ENCODE data around the gene WDR18. TPM values are rescaled to one million over a fixed set of nuclear protein-coding genes. Genes with fewer than 3 reads are reported as not detected.

Gene WDR18
- polyA plus RNA-seq, 1 experiment, result 44.3 TPM

GRCh38 chr19:1017115-1017905 is 33.2 kb downstream of the WDR18 start:
- no peak for DNase-seq (ENCODE audit: low read depth)
- Histone ChIP-seq H3K36me3 (ENCODE audit: control insufficient read depth, insufficient read depth, low read length) (peaks cover 15% of the 10 kb centered on the region), H3K27me3 (ENCODE audit: control insufficient read depth, insufficient read depth, low read length) (no peaks in the 10 kb centered on the region), H3K4me3 (ENCODE audit: low read depth, low read length) (no peak overlapping the region)
- CTCF ChIA-PET, result interaction anchor here (0.6 to 1.1 kb wide), 2 partner anchors 10 to 48 kb away, joined by 4 read pairs; no protein-coding TSS in a partner anchor
- POLR2A ChIA-PET, result no interaction called here
- TF ChIP-seq CTCF (IDR thresholded peaks at IDR 0.05; ENCODE audit: insufficient read depth, low read depth, low read length), result no peak

- CTCF ChIA-PET, result interaction anchor here (0.9 kb wide), 1 partner anchor 227 kb away, joined by 3 read pairs; no protein-coding TSS in a partner anchor
- TF ChIP-seq CTCF (IDR thresholded peaks at IDR 0.05; ENCODE audit: insufficient read depth, low read depth, low read length), result no peak
- Histone ChIP-seq H3K27me3 (ENCODE audit: control insufficient read depth, insufficient read depth, low read length) (no peaks in the 10 kb centered on the region), H3K4me3 (ENCODE audit: low read depth, low read length) (no peak overlapping the region), H3K36me3 (ENCODE audit: control insufficient read depth, insufficient read depth, low read length) (peaks cover 12% of the 10 kb centered on the region)
- no peak for DNase-seq (ENCODE audit: low read depth)
- POLR2A ChIA-PET, result no interaction called here
These were observed 33.8 kb downstream of the WDR18 start for GRCh38 chr19:1017906-1018305.

- Histone ChIP-seq H3K4me3 (ENCODE audit: low read depth, low read length) (no peak overlapping the region), H3K36me3 (ENCODE audit: control insufficient read depth, insufficient read depth, low read length) (peaks cover 8% of the 10 kb centered on the region), H3K27me3 (ENCODE audit: control insufficient read depth, insufficient read depth, low read length) (no peaks in the 10 kb centered on the region)
- TF ChIP-seq CTCF (IDR thresholded peaks at IDR 0.05; ENCODE audit: insufficient read depth, low read depth, low read length), result no peak
- DNase-seq (ENCODE audit: low read depth), result no peak
- ChIA-PET CTCF (interaction anchor here (0.6 to 1.4 kb wide), 3 partner anchors 35 to 226 kb away, joined by 3 read pairs; partner anchors contain the start of gene WDR18), POLR2A (no interaction called here)
These were observed 34.2 kb downstream of the WDR18 start for GRCh38 chr19:1018393-1018792.

- DNase-seq (ENCODE audit: low read depth), result no peak
- CTCF ChIA-PET, result interaction anchor here (0.6 to 1.4 kb wide), 5 partner anchors 18 to 225 kb away, joined by 3 to 4 read pairs (median 3); partner anchors contain the start of gene WDR18
- peaks cover 3% of the 10 kb centered on the region for H3K36me3 ChIP-seq (ENCODE audit: control insufficient read depth, insufficient read depth, low read length)
- TF ChIP-seq CTCF (IDR thresholded peaks at IDR 0.05; ENCODE audit: insufficient read depth, low read depth, low read length), result no peak
- POLR2A ChIA-PET, result no interaction called here
- H3K27me3 ChIP-seq (ENCODE audit: control insufficient read depth, insufficient read depth, low read length), result no peaks in the 10 kb centered on the region
- peak overlapping the region; percentile 97 for H3K4me3 ChIP-seq (ENCODE audit: low read depth, low read length)
These were observed 34.9 kb downstream of the WDR18 start for GRCh38 chr19:1018932-1019615.

- no peak for TF ChIP-seq CTCF (IDR thresholded peaks at IDR 0.05; ENCODE audit: insufficient read depth, low read depth, low read length)
- Histone ChIP-seq H3K27me3 (ENCODE audit: control insufficient read depth, insufficient read depth, low read length) (no peaks in the 10 kb centered on the region), H3K36me3 (ENCODE audit: control insufficient read depth, insufficient read depth, low read length) (peaks cover 3% of the 10 kb centered on the region), H3K4me3 (ENCODE audit: low read depth, low read length) (peak overlapping the region; percentile 97)
- POLR2A ChIA-PET, result no interaction called here
- no peak for DNase-seq (ENCODE audit: low read depth)
- CTCF ChIA-PET, result interaction anchor here (0.7 to 1.4 kb wide), 4 partner anchors 18 to 225 kb away, joined by 3 to 4 read pairs (median 4); partner anchors contain the start of gene WDR18
These were observed 35.4 kb downstream of the WDR18 start for GRCh38 chr19:1019616-1019961.

Data from BJ (cell line).